ENCODE data around the gene SFMBT2. TPM values are rescaled to one million over a fixed set of nuclear protein-coding genes. Genes with fewer than 3 reads are reported as not detected.

SFMBT2 gene
- total RNA-seq, 1 experiment from 2014 or later: 0.02 TPM

DNA sequence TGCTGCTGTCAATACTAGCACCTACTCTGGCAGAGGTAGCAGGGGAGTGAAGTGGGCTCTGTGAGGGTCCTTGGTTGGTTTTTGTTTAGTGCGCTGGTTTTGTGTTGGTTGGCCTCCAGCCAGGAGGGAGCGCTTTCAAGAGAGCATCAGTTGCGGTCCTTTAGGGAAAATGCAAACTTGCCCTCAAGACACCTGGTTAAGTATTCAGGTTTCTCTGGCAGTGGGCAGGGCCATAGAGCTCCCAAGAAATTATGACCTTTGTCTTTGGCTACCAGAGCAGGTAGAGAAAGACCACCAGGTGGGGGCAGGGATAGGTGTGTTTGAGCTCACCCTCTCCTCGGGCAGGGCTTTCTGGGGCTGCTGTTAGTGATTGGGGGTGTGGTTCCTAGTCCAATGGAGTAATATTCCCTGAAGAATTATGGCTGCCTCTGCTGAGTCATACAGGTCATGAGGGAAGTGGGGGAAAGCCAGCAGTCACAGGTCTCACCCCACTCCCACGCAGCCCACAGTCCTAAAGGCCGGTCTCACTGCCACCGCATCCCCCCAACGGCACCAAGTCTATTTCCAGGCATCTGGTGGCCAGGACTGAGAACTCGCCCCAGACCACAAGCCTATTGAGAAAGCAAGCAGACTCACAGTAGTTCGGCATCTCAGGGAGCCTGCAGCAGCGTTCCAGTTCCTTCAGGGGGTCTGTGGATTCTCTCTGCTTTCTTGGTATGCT lies 280.5 kb downstream of the SFMBT2 start:
- Histone ChIP-seq H4K20me1 (ENCODE audit: insufficient read depth) (no peaks in the 10 kb centered on the region), H3K27ac (ENCODE audit: low read depth, low read length) (no peak overlapping the region), H3K9me3 (ENCODE audit: control insufficient read depth in 1 of 2, insufficient read depth in 1 of 2, low read depth in 1 of 2, low read length in 2 of 2) (no peaks in the 10 kb centered on the region), H3K9ac (ENCODE audit: low read length) (no peak overlapping the region), H3K4me1 (ENCODE audit: control insufficient read depth in 1 of 2, insufficient read depth in 2 of 2, low read length in 2 of 2) (no peaks in the 10 kb centered on the region), H2AFZ (ENCODE audit: low read depth, low read length, poor library complexity, severe bottlenecking) (no peak overlapping the region), H3K4me2 (ENCODE audit: low read length) (no peak overlapping the region), H3K79me2 (ENCODE audit: insufficient read depth, low read length) (no peaks in the 10 kb centered on the region), H3K4me3 (replicated peaks in 1 of 2; ENCODE audit: low read depth in 1 of 2, low read length in 2 of 2) (no peak overlapping the region), H3K9me2 (ENCODE audit: insufficient read depth) (no peaks in the 10 kb centered on the region), H3K36me3 (ENCODE audit: control insufficient read depth in 1 of 2, insufficient read depth in 2 of 2, low read length in 2 of 2) (no peaks in the 10 kb centered on the region), H3K27me3 (ENCODE audit: insufficient read depth, low read length) (no peaks in the 10 kb centered on the region)
- ChIA-PET POLR2A (no interaction called here), RAD21 (ENCODE audit: low non-redundant PET in 1 of 2, low total read pairs in 2 of 2, uncharacterized antibody in 2 of 2, unreplicated experiment in 2 of 2) (no interaction called here), CTCF (interaction anchor here (0.7 kb wide), 1 partner anchor 9 kb away, joined by 3 read pairs; no protein-coding TSS in a partner anchor)
- DNase-seq (ENCODE audit: low read depth, low spot score) (no peak), ATAC-seq (no peak)
- intact Hi-C loops (cut with micrococcal nuclease): no loop called here
- BruUV-seq (replicated peaks): no TSS peak
- TF ChIP-seq, protein P1, sequence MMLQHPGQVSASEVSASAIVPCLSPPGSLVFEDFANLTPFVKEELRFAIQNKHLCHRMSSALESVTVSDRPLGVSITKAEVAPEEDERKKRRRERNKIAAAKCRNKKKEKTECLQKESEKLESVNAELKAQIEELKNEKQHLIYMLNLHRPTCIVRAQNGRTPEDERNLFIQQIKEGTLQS (IDR thresholded peaks at IDR 0.05): no peak
- TF ChIP-seq EZH2 (IDR thresholded peaks at IDR 0.05) (no peak), YY1 (IDR thresholded peaks at IDR 0.05; ENCODE audit: extremely low read depth, insufficient replicate concordance, low read depth, low read length) (no peak), CEBPB (IDR thresholded peaks at IDR 0.05; ENCODE audit: low read depth) (no peak)

GRCh38 chr10:7123774-7124173 lies 287.1 kb downstream of the SFMBT2 start:
- Histone ChIP-seq H3K9me2 (ENCODE audit: insufficient read depth) (no peaks in the 10 kb centered on the region), H3K9ac (ENCODE audit: low read length) (no peak overlapping the region), H4K20me1 (ENCODE audit: insufficient read depth) (no peaks in the 10 kb centered on the region), H3K4me2 (ENCODE audit: low read length) (no peak overlapping the region), H3K27ac (ENCODE audit: low read depth, low read length) (no peak overlapping the region), H3K27me3 (ENCODE audit: insufficient read depth, low read length) (0 out of 2 replicates have a peak, but pooled peaks cover 8% of the 10 kb centered on the region), H3K4me1 (ENCODE audit: control insufficient read depth in 1 of 2, insufficient read depth in 2 of 2, low read length in 2 of 2) (no peaks in the 10 kb centered on the region), H3K4me3 (replicated peaks in 1 of 2; ENCODE audit: low read depth in 1 of 2, low read length in 2 of 2) (no peak overlapping the region), H3K9me3 (ENCODE audit: control insufficient read depth in 1 of 2, insufficient read depth in 1 of 2, low read depth in 1 of 2, low read length in 2 of 2) (no peaks in the 10 kb centered on the region), H3K36me3 (ENCODE audit: control insufficient read depth in 1 of 2, insufficient read depth in 2 of 2, low read length in 2 of 2) (no peaks in the 10 kb centered on the region), H2AFZ (ENCODE audit: low read depth, low read length, poor library complexity, severe bottlenecking) (no peak overlapping the region), H3K79me2 (ENCODE audit: insufficient read depth, low read length) (no peaks in the 10 kb centered on the region)
- DNase-seq (ENCODE audit: low read depth, low spot score) (no peak), ATAC-seq (no peak)
- ChIA-PET CTCF (no interaction called here), POLR2A (no interaction called here), RAD21 (ENCODE audit: low non-redundant PET in 1 of 2, low total read pairs in 2 of 2, uncharacterized antibody in 2 of 2, unreplicated experiment in 2 of 2) (no interaction called here)
- no TSS peak for BruUV-seq (replicated peaks)
- intact Hi-C loops (cut with micrococcal nuclease): loop anchor here (5.0 kb wide), 1 partner anchor 294 kb away; no protein-coding TSS in a partner anchor
- TF ChIP-seq SIN3A (IDR thresholded peaks at IDR 0.05; ENCODE audit: low read depth) (no peak), POLR2A (IDR thresholded peaks at IDR 0.05; ENCODE audit: borderline replicate concordance, extremely low read depth, insufficient read depth, insufficient read length) (no peak), JUND (IDR thresholded peaks at IDR 0.05) (no peak), ZFX (IDR thresholded peaks at IDR 0.05) (no peak), RAD21 (IDR thresholded peaks at IDR 0.05; ENCODE audit: low read depth) (no peak), YY1 (IDR thresholded peaks at IDR 0.05; ENCODE audit: extremely low read depth, insufficient replicate concordance, low read depth, low read length) (no peak), TCF7L2 (IDR thresholded peaks at IDR 0.05; ENCODE audit: borderline replicate concordance, extremely low read depth, insufficient read depth, insufficient read length) (no peak), SP1 (IDR thresholded peaks at IDR 0.05; ENCODE audit: low read depth) (no peak), POLR2AphosphoS5 (IDR thresholded peaks at IDR 0.05; ENCODE audit: low read depth, low read length) (no peak), ZNF274 (IDR thresholded peaks at IDR 0.05; ENCODE audit: low read depth, low read length) (no peak), SRF (IDR thresholded peaks at IDR 0.05; ENCODE audit: low read depth) (no peak)
- TF ChIP-seq, protein P1 (IDR thresholded peaks at IDR 0.05): no peak
- TF ChIP-seq, protein P2, sequence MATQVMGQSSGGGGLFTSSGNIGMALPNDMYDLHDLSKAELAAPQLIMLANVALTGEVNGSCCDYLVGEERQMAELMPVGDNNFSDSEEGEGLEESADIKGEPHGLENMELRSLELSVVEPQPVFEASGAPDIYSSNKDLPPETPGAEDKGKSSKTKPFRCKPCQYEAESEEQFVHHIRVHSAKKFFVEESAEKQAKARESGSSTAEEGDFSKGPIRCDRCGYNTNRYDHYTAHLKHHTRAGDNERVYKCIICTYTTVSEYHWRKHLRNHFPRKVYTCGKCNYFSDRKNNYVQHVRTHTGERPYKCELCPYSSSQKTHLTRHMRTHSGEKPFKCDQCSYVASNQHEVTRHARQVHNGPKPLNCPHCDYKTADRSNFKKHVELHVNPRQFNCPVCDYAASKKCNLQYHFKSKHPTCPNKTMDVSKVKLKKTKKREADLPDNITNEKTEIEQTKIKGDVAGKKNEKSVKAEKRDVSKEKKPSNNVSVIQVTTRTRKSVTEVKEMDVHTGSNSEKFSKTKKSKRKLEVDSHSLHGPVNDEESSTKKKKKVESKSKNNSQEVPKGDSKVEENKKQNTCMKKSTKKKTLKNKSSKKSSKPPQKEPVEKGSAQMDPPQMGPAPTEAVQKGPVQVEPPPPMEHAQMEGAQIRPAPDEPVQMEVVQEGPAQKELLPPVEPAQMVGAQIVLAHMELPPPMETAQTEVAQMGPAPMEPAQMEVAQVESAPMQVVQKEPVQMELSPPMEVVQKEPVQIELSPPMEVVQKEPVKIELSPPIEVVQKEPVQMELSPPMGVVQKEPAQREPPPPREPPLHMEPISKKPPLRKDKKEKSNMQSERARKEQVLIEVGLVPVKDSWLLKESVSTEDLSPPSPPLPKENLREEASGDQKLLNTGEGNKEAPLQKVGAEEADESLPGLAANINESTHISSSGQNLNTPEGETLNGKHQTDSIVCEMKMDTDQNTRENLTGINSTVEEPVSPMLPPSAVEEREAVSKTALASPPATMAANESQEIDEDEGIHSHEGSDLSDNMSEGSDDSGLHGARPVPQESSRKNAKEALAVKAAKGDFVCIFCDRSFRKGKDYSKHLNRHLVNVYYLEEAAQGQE (IDR thresholded peaks at IDR 0.05; ENCODE audit: low read depth): no peak

Measured in HCT116 (cell line).